OCI-LY3 (cell line): ENCODE measurements around the gene LSM14A.

Experiments used
- H2AFZ ChIP-seq: fragments of 200-600, 300-600 bp; shearing (Covaris generic); 2 replicates; pipeline ENCODE4 v1.6.0; 2014; ENCODE audit warnings: antibody characterized with exemption, low read depth, low read length
- H3K27ac ChIP-seq: fragments of 200-600, 300-600 bp; sonication (generic); 2 replicates; pipeline ENCODE4 v1.5.1; 2014; ENCODE audit warnings: mild to moderate bottlenecking, low read length, moderate library complexity, mixed read lengths
- H3K27me3 ChIP-seq: fragments of 200-600, 300-600 bp; sonication (generic); 2 replicates; pipeline ENCODE4 v1.6.1; 2014; ENCODE audit warnings: low read depth, low read length, mixed read lengths
- H3K36me3 ChIP-seq: fragments of 200-600, 300-600 bp; sonication (generic); replicated peaks from 2 replicates; pipeline ENCODE3; 2014; ENCODE audit warnings: low read depth, low read length, mixed read lengths
- H3K4me1 ChIP-seq: fragments of 300-600, 200-600 bp; sonication (generic); 2 replicates; pipeline ENCODE4 v1.6.1; 2014; ENCODE audit warnings: low read length, mixed read lengths
- H3K4me2 ChIP-seq: fragments of 200-600, 300-600 bp; sonication (generic); 2 replicates; pipeline ENCODE4 v1.6.1; 2014; ENCODE audit warnings: low read length, mixed read lengths
- H3K4me3 ChIP-seq: fragments of 300-600, 200-600 bp; sonication (generic); 2 replicates; pipeline ENCODE4 v1.5.1; 2014; ENCODE audit warnings: antibody characterized with exemption, mild to moderate bottlenecking, low read length, moderate library complexity
- H3K79me2 ChIP-seq: fragments of 300-600, 200-600 bp; shearing (Covaris generic); 2 replicates; pipeline ENCODE4 v1.6.1; 2014; ENCODE audit warnings: mild to moderate bottlenecking, low read length, mixed read lengths
- H3K9ac ChIP-seq: fragments of 300-600, 200-600 bp; shearing (Covaris generic); 2 replicates; pipeline ENCODE4 v1.6.0; 2014; ENCODE audit warnings: mild to moderate bottlenecking, low read length, moderate library complexity
- H3K9me3 ChIP-seq: fragments of 200-600, 300-600 bp; shearing (Covaris generic); 2 replicates; pipeline ENCODE4 v1.6.1; 2014; ENCODE audit warnings: low read length, mixed read lengths; ENCODE audit not compliant: insufficient read depth
- H4K20me1 ChIP-seq: fragments of 200-600, 300-600 bp; sonication (generic); 2 replicates; pipeline ENCODE4 v1.6.1; 2016; ENCODE audit warnings: low read length, mixed read lengths; ENCODE audit not compliant: insufficient read depth
- EZH2phosphoT487 ChIP-seq: fragments of 200-600 bp; shearing (Covaris generic); IDR thresholded peaks from 2 replicates; pipeline ENCODE4 v1.6.1; 2018; ENCODE audit warnings: antibody characterized with exemption, mixed run types, low read depth
- TF ChIP-seq, protein P1 (sequence below): fragments of 200-600, 300-600 bp; sonication (generic); IDR thresholded peaks from 2 replicates; pipeline ENCODE4 v1.5.1; 2014; ENCODE audit warnings: antibody characterized with exemption, low read length, low read depth

Gene LSM14A

DNA sequence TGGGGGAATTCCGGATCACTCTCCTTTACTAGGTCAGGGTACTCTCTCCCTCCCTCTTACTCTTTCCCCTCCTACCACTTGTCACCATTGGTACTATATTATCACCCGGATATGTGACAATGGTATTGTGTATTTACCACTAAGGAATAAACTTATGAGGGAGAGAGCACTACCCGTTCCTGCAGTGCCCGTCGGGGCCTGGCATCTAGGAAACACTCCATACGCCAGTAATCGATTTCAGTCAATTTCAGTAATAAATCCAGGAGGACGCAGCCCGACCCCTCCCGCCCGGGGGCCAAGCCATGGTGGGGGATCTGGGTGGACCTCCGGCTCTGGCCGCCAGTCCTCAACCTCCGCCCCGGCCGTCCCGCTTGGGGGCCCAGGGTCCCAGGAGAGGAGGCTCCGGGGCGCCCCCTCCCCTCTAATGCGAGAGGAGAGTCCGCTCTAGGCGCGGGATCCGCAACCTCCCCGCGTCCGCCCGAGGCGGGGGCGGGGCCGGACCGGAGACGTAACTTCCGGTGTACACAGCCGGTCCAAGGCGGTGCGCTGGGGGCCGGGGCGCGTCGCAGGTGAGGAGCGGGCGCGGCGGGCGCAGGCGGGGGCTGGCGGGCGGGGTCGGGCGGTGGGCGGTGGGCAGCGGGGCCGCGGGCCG is 81.9 kb downstream of the LSM14A start, which contains the start of gene GARRE1:
TSS of gene GARRE1 (plus strand) at position 509 of the 652 bp plus-strand sequence. CDS start 45,920 bp downstream, outside the sequence.
- Histone ChIP-seq H3K27me3 (no peaks in the 10 kb centered on the region), H3K27ac (peak within 1 kb of the TSS; percentile 43), H3K9ac (peak within 1 kb of the TSS; percentile 92), H3K4me2 (peak within 1 kb of the TSS; percentile 84), H3K4me1 (peaks cover 9% of the 10 kb centered on the region), H3K9me3 (no peaks in the 10 kb centered on the region), H4K20me1 (no peaks in the 10 kb centered on the region), H2AFZ (peak within 1 kb of the TSS; percentile 97), H3K79me2 (peaks cover 21% of the 10 kb centered on the region), H3K4me3 (peak within 1 kb of the TSS; percentile 95), H3K36me3 (peaks cover under 1% of the 10 kb centered on the region)
- TF ChIP-seq, protein P1, sequence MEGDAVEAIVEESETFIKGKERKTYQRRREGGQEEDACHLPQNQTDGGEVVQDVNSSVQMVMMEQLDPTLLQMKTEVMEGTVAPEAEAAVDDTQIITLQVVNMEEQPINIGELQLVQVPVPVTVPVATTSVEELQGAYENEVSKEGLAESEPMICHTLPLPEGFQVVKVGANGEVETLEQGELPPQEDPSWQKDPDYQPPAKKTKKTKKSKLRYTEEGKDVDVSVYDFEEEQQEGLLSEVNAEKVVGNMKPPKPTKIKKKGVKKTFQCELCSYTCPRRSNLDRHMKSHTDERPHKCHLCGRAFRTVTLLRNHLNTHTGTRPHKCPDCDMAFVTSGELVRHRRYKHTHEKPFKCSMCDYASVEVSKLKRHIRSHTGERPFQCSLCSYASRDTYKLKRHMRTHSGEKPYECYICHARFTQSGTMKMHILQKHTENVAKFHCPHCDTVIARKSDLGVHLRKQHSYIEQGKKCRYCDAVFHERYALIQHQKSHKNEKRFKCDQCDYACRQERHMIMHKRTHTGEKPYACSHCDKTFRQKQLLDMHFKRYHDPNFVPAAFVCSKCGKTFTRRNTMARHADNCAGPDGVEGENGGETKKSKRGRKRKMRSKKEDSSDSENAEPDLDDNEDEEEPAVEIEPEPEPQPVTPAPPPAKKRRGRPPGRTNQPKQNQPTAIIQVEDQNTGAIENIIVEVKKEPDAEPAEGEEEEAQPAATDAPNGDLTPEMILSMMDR = no peak
- TF ChIP-seq EZH2phosphoT487 = no peak

DNA sequence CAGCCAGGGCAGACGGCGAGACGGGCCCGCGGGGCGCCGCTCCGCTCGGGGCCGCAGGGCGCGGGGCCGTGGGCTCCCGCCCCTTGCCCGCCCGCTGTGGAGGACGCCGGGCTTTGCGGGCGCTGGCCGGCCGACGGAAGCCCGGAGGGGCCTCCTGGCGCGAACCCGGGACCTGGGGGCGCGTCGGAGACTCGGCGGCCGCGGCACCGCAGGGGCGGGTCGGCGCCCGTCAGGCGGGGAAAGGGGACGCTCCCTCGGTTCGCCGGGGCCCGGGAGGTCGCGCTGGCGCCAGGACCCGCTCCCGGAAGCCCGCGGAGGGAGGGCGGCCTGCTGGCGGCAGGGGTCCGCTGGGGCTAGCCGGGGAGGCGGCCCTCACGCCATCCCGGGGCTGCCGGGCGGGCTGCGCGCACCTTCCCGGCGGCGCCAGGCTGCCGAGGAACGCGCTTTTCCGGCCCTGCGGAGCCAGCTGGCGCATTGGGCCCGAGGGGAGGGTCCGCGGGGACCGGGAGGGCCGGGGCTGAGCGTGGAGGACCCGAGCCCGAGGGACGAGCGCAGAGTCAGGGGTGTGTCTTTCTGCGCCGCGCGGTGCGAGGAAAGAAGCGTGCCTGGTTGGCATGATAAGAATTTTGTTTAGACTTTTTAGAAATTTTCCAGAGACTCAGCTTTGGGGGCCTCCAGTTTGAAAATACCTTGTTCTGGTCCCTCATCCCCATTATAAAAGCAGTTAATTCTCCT is 82.6 kb downstream of the LSM14A start:
- Histone ChIP-seq H3K27me3 (no peaks in the 10 kb centered on the region), H3K4me3 (peak overlapping the region; percentile 85), H3K9me3 (no peaks in the 10 kb centered on the region), H2AFZ (0 out of 2 replicates have a peak overlapping the region, but pooled peaks have one; percentile 43), H3K79me2 (peaks cover 21% of the 10 kb centered on the region), H3K4me1 (peaks cover 16% of the 10 kb centered on the region), H3K4me2 (peak overlapping the region; percentile 84), H3K36me3 (peaks cover 4% of the 10 kb centered on the region), H3K9ac (peak overlapping the region; percentile 70), H3K27ac (0 out of 2 replicates have a peak overlapping the region, but pooled peaks have one; percentile 14), H4K20me1 (no peaks in the 10 kb centered on the region)
- TF ChIP-seq, protein P1 = no peak
- TF ChIP-seq EZH2phosphoT487 = no peak

DNA sequence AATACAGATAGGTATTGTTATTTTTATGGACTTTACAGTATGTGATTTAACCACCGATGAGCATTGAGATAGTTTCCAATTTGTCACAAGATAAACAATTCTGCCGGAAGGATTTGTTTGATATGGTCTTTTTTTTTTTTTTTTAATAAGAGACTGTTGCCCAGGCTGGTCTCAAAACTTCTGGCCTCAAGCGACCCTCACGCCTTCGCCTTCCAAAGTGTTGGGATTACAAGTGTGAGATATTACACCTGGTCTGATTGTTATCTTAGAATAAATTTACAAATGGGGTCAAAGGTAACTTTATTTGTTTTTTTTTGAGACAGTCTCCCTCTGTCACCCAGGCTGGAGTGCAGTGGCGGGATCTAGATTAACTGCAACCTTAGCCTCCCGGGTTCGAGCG is 83.2 kb downstream of the LSM14A start:
- TF ChIP-seq EZH2phosphoT487 = no peak
- no peaks in the 10 kb centered on the region for H3K9me3 ChIP-seq
- no peak overlapping the region for H2AFZ ChIP-seq
- H3K27me3 ChIP-seq = no peaks in the 10 kb centered on the region
- H3K4me1 ChIP-seq = peaks cover 18% of the 10 kb centered on the region
- peaks cover 21% of the 10 kb centered on the region for H3K79me2 ChIP-seq
- H3K36me3 ChIP-seq = peaks cover 4% of the 10 kb centered on the region
- no peaks in the 10 kb centered on the region for H4K20me1 ChIP-seq
- peak overlapping the region; percentile 84 for H3K4me2 ChIP-seq
- peak overlapping the region; percentile 85 for H3K4me3 ChIP-seq
- no peak overlapping the region for H3K27ac ChIP-seq
- peak overlapping the region; percentile 70 for H3K9ac ChIP-seq

DNA sequence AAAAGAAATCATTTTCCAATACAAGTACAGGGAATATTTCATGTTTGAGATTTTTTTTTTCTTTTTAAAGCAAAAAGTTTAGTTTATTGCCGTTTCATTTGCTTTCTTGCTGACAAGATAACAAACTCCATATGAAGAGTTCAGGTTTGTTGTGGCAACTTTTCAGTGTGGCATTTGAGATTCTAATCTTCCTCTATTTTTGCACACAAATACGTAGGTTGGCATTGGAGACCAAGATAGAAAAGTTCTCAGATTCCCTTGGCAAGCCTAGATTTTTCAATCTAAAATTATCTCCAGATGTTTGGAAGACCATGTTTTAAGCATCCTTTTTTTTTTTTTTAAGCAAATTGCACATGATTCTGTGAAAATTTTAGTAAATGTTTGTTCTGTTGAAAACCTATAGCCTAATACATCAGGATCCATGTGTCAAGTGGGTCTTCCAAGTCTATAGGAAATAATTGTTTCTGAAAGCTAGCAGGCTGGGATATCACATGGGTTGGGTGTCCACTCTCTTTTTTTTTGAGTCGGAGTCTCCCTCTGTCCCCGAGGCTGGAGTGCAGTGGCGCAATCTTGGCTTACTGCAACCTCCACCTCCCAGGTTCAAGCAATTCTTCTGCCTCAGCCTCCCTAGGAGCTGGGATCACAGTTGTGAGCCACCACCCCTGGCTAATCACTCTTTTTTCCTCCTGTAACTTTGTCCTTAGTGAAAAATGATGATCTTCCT is 84.7 kb downstream of the LSM14A start:
- peaks cover 4% of the 10 kb centered on the region for H3K36me3 ChIP-seq
- H3K9me3 ChIP-seq = no peaks in the 10 kb centered on the region
- peaks cover 21% of the 10 kb centered on the region for H3K79me2 ChIP-seq
- no peaks in the 10 kb centered on the region for H3K27me3 ChIP-seq
- H3K4me3 ChIP-seq = no peak overlapping the region
- no peaks in the 10 kb centered on the region for H4K20me1 ChIP-seq
- H2AFZ ChIP-seq = no peak overlapping the region
- H3K9ac ChIP-seq = no peak overlapping the region
- peaks cover 18% of the 10 kb centered on the region for H3K4me1 ChIP-seq
- H3K27ac ChIP-seq = no peak overlapping the region
- TF ChIP-seq, protein P1 = no peak
- no peak for TF ChIP-seq EZH2phosphoT487
- no peak overlapping the region for H3K4me2 ChIP-seq
